ENCODE results near the gene IGFBP6.

DNA sequence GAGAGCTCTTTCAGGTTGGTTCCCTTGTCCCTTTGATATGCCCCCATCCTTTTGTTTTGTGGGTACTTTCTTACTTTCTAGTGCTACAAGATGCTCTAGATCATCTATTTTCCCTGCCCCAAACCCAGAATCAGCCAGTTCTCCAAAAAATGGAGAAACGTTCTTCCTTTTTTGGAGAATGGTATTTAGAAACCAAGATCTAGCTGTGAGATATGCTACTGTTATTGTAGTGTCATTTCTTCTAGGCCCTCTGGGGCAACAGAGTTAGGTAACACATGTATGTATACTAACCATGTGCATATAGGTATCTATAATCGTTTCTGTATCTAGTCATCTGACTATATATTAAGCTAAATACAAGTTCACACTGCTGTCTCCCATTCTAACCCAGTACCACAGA is 6.9 kb upstream of the IGFBP6 start:
- TF ChIP-seq CTCF (IDR thresholded peaks at IDR 0.05; ENCODE audit: low read depth, low read length, missing input control): no peak
- no peak for TF ChIP-seq YY1 (IDR thresholded peaks at IDR 0.05)
- TF ChIP-seq, protein P1, sequence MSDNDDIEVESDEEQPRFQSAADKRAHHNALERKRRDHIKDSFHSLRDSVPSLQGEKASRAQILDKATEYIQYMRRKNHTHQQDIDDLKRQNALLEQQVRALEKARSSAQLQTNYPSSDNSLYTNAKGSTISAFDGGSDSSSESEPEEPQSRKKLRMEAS (IDR thresholded peaks at IDR 0.05): no peak
- TF ChIP-seq GABPA (IDR thresholded peaks at IDR 0.05 in 1 of 2, conservative IDR thresholded peaks at IDR 0.05 in 1 of 2): no peak
- TF ChIP-seq SP1 (IDR thresholded peaks at IDR 0.05): no peak
- no peak for TF ChIP-seq ATF3 (IDR thresholded peaks at IDR 0.05)

All from liver (tissue), 3 donors.